Endometrial microvascular endothelial cells (primary cell): ENCODE measurements around the gene UGT1A3. TPM values are rescaled to one million over a fixed set of nuclear protein-coding genes. Genes with fewer than 3 reads are reported as not detected.

ENCODE experiments used
- in situ Hi-C: cut with HindIII; loops from 2 replicates; pipeline ENCODE4 v1.10.0; 2017; ENCODE audit warnings: low sequenced_read_pairs, low pct_unique_long_range_greater_than_20kb; ENCODE audit errors: inconsistent ontology term
- total RNA-seq: library from RNA; depleted of rRNA; stranded (reverse); fragments of >200 nt; gene quantifications from one replicate; pipeline ENCODE4 v1.2.3, GENCODE V29; 2015; ENCODE audit errors: inconsistent ontology term

UGT1A3 gene
- total RNA-seq, 1 donor from 2014 or later = not detected

- in situ Hi-C loops = no loop called here
Measured at GRCh38 chr2:233789554-233789953, 60.7 kb downstream of the UGT1A3 start.

- in situ Hi-C loops = no loop called here
Measured at GRCh38 chr2:233791151-233791882, 62.5 kb downstream of the UGT1A3 start.

GRCh38 chr2:233791883-233792329 lies 63.1 kb downstream of the UGT1A3 start:
- in situ Hi-C loops = no loop called here

GRCh38 chr2:233792720-233793119 lies 63.9 kb downstream of the UGT1A3 start:
- in situ Hi-C loops = no loop called here

GRCh38 chr2:233793465-233794127 lies 64.8 kb downstream of the UGT1A3 start:
- in situ Hi-C loops = no loop called here

GRCh38 chr2:233794128-233794658 lies 65.4 kb downstream of the UGT1A3 start:
- in situ Hi-C loops = no loop called here

- in situ Hi-C loops = no loop called here
Measured at GRCh38 chr2:233795735-233796171, 66.9 kb downstream of the UGT1A3 start.

GRCh38 chr2:233796254-233796653 lies 67.4 kb downstream of the UGT1A3 start:
- in situ Hi-C loops = no loop called here

GRCh38 chr2:233798335-233799086 lies 69.7 kb downstream of the UGT1A3 start:
- in situ Hi-C loops = no loop called here

GRCh38 chr2:233799087-233799665 lies 70.3 kb downstream of the UGT1A3 start:
- in situ Hi-C loops = no loop called here

GRCh38 chr2:233799716-233800115 lies 70.9 kb downstream of the UGT1A3 start:
- in situ Hi-C loops = no loop called here

GRCh38 chr2:233800208-233800607 lies 71.4 kb downstream of the UGT1A3 start:
- in situ Hi-C loops = no loop called here

GRCh38 chr2:233801357-233802131 lies 72.7 kb downstream of the UGT1A3 start:
- in situ Hi-C loops = no loop called here

- in situ Hi-C loops = no loop called here
Measured at GRCh38 chr2:233802132-233802815, 73.4 kb downstream of the UGT1A3 start.

- in situ Hi-C loops = no loop called here
Measured at GRCh38 chr2:233803292-233803911, 74.6 kb downstream of the UGT1A3 start.

GRCh38 chr2:233803994-233804393 lies 75.2 kb downstream of the UGT1A3 start:
- in situ Hi-C loops = no loop called here

GRCh38 chr2:233807215-233807865 lies 78.5 kb downstream of the UGT1A3 start:
- in situ Hi-C loops = no loop called here
